ENCODE data around the gene METTL25B.
A peak's percentile ranks its signal among the peaks of the same experiment; 100 is the strongest.

The METTL25B gene

DNA sequence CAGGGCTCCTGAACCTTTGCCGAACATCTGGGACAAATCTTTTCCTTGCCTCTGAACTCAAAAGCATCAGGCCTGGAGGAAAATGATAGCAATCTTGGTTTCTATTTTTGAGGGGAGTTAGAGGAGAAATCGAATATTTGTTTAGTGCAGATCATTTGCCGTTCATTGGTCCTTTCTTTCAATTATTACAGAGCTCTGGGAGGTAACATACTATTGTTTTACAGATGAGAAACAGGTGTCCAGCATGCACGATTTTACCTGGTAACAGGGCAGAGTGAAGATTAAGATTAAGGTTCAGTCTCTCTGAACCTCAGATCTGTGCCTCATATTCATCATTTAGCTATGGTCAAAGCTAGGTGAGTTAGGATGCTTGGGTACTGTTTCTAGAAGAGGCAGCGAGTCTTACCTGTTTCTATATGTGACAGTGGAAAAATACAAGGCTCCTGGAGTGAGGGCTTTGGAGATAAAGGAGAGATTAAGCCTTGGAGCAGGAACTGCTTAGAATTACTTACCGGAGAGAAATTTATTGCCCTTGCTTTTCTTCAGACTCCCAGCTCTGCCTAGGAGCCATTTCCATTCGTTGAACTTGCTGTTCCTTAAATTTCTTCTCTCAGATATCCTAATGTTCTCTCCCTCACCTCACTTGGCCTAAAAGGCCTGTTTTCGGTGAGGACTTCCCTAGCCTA lies 40.5 kb downstream of the METTL25B start:
- TF ChIP-seq GATA3 (IDR thresholded peaks at IDR 0.05; ENCODE audit: low read depth, low read length) (peak; percentile 27; the same call in 1 of the 2 replicates), GATA2 (IDR thresholded peaks at IDR 0.05; ENCODE audit: low read depth, low read length) (peak; percentile 70; the same call in 1 of the 2 replicates)

GRCh38 chr1:156772222-156772621 lies 44.0 kb downstream of the METTL25B start:
- TF ChIP-seq GATA2 (IDR thresholded peaks at IDR 0.05; ENCODE audit: low read depth, low read length) = no peak
- TF ChIP-seq GATA3 (IDR thresholded peaks at IDR 0.05; ENCODE audit: low read depth, low read length) = no peak; the same call in 1 of the 2 replicates

GRCh38 chr1:156772728-156773497 lies 44.6 kb downstream of the METTL25B start:
- TF ChIP-seq GATA2 (IDR thresholded peaks at IDR 0.05; ENCODE audit: low read depth, low read length) = peak; percentile 97
- peak; percentile 80 for TF ChIP-seq GATA3 (IDR thresholded peaks at IDR 0.05; ENCODE audit: low read depth, low read length)

- TF ChIP-seq GATA2 (IDR thresholded peaks at IDR 0.05; ENCODE audit: low read depth, low read length) = no peak
- no peak for TF ChIP-seq GATA3 (IDR thresholded peaks at IDR 0.05; ENCODE audit: low read depth, low read length)
These were observed 45.3 kb downstream of the METTL25B start for GRCh38 chr1:156773607-156774006.

DNA sequence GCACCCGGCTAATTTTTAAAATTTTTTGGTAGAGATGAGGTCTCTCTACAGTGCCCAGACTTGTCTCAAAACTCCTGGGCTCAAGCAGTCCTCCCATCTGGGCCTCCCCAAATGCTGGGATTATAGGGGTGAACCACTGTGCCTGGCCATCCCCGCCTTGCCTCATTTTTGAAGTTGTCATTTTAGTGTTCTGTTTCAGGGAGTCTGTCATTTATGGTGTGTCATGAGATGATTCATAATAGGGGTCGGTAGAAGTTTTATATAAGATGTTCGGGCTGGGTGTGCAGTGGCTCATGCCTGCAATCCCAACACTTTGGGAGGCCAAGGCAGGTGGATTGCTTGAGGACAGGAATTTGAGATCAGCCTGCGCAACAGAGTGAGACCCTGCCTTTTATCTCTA lies 47.5 kb downstream of the METTL25B start:
- TF ChIP-seq GATA3 (IDR thresholded peaks at IDR 0.05; ENCODE audit: low read depth, low read length) (no peak), GATA2 (IDR thresholded peaks at IDR 0.05; ENCODE audit: low read depth, low read length) (no peak)

DNA sequence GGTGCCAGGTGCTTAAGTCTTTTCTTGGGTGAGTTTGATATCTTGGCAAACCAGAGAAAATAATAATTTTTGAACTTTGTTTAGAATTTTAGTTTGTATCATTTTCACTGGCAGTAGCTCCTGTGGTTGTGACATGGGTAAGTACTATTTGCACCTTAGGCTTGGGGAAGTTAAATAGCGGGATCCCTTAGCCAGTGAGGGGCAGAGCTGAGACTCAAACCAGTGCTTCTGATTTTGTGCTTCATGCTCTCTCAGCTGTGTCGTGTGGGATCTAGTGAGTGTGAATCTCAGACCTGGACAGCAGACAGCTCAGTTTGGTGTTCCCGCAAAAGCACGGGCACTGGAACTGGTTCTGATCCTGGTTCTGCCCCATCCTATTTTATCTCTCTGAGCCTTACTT lies 48.7 kb downstream of the METTL25B start:
- no peak for TF ChIP-seq GATA3 (IDR thresholded peaks at IDR 0.05; ENCODE audit: low read depth, low read length)
- TF ChIP-seq GATA2 (IDR thresholded peaks at IDR 0.05; ENCODE audit: low read depth, low read length) = no peak

- TF ChIP-seq GATA3 (IDR thresholded peaks at IDR 0.05; ENCODE audit: low read depth, low read length) (no peak), GATA2 (IDR thresholded peaks at IDR 0.05; ENCODE audit: low read depth, low read length) (no peak)
These were observed 49.3 kb downstream of the METTL25B start for GRCh38 chr1:156777573-156777972.

DNA sequence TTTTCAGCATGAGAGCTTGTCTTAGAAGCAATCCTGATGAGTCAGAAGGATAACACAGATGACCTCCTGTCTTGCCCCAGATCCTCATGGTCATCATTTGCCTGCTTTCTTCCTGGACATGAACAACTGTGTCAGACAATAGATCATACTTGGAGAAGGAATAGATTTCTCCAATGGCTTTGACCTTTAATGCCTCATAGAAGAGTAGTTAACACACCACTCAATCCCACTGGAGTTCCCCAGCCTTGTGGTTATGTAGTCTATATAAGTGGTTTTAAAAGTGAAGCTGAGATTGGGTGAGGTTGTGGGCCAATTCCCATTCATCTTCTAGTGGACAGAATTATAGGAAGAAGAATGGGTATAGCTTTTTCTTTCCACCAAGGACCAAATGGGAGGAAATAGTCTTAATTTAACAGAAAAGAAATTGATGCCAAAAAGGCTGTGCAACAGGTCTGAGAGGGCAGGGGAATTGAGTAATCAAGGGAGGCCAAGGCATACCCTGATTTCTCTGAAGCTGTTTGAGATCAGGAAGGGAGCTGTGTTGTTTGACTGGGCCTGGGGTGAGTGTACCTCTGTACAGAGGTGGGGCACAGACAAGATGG lies 53.4 kb downstream of the METTL25B start:
- TF ChIP-seq GATA3 (IDR thresholded peaks at IDR 0.05; ENCODE audit: low read depth, low read length) (no peak), GATA2 (IDR thresholded peaks at IDR 0.05; ENCODE audit: low read depth, low read length) (no peak)

GRCh38 chr1:156785458-156785857 lies 57.2 kb downstream of the METTL25B start:
- no peak for TF ChIP-seq GATA3 (IDR thresholded peaks at IDR 0.05; ENCODE audit: low read depth, low read length)
- TF ChIP-seq GATA2 (IDR thresholded peaks at IDR 0.05; ENCODE audit: low read depth, low read length) = no peak

Measured in SH-SY5Y (cell line).